Measurements from ENCODE around the gene ADAR.

The ADAR gene

DNA sequence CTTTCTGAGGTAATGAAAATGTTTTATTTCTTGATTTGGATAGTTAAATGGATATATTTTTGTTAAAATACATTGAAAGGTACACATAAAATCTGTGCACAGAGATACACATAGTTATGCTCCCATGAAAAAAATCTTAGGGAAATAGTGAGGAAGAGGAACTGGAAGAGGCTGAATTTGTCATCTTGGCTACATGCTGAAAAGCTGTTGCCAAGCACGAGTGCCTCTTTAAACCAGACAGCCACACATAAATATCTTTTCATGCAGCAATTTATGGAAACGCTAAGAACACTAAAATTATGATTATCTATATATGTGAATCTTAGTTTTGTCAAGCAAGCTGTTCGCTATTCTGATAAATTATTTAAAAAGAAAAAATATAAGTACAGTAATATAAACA, 12.8 kb upstream of the ADAR start:
- no peak overlapping the region for H3K4me3 ChIP-seq (ENCODE audit: low read depth, low read length)
- no peak for DNase-seq (ENCODE audit: low read depth, low spot score)
- ChIA-PET CTCF (interaction anchor here (1.3 to 1.9 kb wide), 3 partner anchors 11 to 242 kb away, joined by 3 to 8 read pairs (median 3); no protein-coding TSS in a partner anchor), POLR2A (no interaction called here)
- TF ChIP-seq, protein P1, sequence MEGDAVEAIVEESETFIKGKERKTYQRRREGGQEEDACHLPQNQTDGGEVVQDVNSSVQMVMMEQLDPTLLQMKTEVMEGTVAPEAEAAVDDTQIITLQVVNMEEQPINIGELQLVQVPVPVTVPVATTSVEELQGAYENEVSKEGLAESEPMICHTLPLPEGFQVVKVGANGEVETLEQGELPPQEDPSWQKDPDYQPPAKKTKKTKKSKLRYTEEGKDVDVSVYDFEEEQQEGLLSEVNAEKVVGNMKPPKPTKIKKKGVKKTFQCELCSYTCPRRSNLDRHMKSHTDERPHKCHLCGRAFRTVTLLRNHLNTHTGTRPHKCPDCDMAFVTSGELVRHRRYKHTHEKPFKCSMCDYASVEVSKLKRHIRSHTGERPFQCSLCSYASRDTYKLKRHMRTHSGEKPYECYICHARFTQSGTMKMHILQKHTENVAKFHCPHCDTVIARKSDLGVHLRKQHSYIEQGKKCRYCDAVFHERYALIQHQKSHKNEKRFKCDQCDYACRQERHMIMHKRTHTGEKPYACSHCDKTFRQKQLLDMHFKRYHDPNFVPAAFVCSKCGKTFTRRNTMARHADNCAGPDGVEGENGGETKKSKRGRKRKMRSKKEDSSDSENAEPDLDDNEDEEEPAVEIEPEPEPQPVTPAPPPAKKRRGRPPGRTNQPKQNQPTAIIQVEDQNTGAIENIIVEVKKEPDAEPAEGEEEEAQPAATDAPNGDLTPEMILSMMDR (IDR thresholded peaks at IDR 0.05; ENCODE audit: insufficient read depth, low read length, missing control alignments), result no peak

DNA sequence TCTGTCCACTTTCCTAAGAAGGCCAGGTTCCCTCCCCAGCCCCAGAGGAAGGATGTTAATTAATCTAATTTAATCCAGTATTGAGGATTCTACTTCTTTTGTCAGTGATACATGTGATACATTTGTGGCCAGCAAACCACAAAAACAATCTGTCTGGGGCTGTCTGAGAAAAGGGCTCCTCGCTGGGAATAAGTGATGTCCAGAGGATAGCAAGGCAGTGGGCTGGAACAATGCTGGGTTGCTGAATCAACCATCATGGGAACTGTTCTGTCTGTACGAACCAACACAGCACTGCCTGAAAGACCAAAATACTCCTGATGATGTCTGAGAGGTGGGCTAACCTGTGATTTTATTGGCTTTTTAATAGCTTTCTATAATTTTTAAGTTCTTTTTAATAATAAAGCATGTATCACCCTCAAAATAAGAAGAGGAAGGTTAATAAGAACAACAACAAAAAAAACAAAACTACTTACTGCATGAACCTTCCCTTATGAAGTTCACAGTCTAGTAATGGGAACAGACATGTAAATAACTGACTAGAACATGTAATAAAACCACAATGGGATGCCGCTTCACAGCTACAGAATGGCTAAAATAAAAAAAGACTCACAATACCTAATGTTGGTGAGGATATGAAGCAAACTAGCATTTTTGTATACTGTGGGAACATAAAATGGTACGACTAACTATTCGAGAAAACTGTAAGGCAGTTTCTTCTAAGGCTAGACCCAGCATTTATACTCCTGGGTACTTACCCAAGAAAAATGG, 11.4 kb upstream of the ADAR start:
- no peak for DNase-seq (ENCODE audit: low read depth, low spot score)
- ChIA-PET POLR2A (no interaction called here), CTCF (no interaction called here)
- TF ChIP-seq, protein P1 (IDR thresholded peaks at IDR 0.05; ENCODE audit: insufficient read depth, low read length, missing control alignments), result no peak
- H3K4me3 ChIP-seq (ENCODE audit: low read depth, low read length), result no peak overlapping the region

DNA sequence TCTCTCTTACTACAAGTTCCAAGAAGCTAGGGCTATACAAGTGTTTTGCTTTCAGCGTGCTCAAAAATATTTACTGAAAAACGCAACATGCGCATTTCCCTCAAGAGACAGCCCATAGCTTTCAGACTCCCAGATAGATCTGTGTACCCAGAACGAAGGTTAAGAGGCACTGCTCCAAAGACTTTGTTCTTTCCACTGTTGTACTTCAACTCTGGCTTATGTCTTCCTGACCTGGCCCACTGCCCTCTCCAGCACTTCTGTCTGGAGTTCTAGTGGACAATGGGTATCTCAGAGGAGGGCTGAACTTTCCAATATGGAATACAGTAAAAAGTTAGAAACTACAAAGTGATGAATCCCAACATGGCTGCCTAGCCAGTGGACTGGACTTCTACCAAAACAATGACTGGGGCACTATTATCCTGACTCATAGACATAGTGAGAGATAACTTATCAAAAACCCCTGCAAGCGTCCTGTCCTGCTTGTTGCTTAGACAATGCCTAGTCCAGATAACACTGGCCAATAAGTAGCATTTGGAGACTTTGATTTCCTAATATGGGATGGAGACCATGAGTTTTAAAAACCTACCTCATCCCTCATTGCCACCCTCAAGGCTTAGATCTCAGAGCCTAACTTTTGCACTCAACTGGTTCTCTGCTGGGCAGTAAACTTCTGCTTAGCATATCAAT, 8.8 kb upstream of the ADAR start:
- ChIA-PET POLR2A (no interaction called here), CTCF (no interaction called here)
- TF ChIP-seq, protein P1 (IDR thresholded peaks at IDR 0.05; ENCODE audit: insufficient read depth, low read length, missing control alignments), result no peak
- no peak overlapping the region for H3K4me3 ChIP-seq (ENCODE audit: low read depth, low read length)
- no peak for DNase-seq (ENCODE audit: low read depth, low spot score)

DNA sequence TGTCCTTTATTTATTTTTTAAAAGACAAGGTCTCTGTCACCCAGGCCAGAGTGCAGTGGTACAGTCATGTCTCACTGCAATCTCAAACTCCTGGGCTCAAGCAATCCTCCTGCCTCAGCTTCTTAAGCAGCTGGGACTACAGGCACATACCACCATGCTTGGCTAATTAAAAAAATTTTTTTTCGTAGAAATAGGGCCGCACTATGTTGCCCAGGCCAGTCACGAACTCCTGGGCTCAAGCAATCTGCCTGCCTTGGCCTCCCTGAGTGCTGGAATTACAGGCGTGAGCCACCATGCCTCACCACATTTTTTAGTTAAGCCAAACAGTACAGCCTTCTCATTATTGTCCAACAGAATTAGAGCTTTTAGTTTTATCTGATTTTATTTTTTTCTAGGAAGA, 7.4 kb upstream of the ADAR start:
- TF ChIP-seq, protein P1 (IDR thresholded peaks at IDR 0.05; ENCODE audit: insufficient read depth, low read length, missing control alignments), result no peak
- no peak for DNase-seq (ENCODE audit: low read depth, low spot score)
- POLR2A ChIA-PET, result no interaction called here
- no peak overlapping the region for H3K4me3 ChIP-seq (ENCODE audit: low read depth, low read length)
- CTCF ChIA-PET, result interaction anchor here (1.0 to 1.5 kb wide), 2 partner anchors 10 to 328 kb away, joined by 3 to 4 read pairs; no protein-coding TSS in a partner anchor

DNA sequence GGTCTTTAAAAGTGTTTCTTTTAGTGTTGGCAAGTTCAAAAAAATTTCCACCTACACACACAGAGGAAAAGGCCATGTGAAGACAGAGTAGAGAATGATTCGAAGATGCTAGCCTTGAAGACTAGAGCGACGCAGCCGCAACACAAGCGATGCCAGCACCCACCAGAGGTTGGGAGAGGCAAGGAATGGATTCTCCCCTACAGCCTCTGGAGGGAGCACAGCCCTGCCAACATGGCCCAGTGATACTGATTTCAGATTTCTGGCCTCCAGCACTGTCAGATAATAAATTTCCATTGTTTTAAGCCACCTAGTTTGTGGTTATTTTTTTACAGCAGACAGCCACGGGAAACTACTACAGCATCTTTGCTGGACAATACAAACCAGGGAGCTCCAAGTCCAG, 6.9 kb upstream of the ADAR start:
- no peak overlapping the region for H3K4me3 ChIP-seq (ENCODE audit: low read depth, low read length)
- no peak for DNase-seq (ENCODE audit: low read depth, low spot score)
- TF ChIP-seq, protein P1 (IDR thresholded peaks at IDR 0.05; ENCODE audit: insufficient read depth, low read length, missing control alignments), result no peak
- CTCF ChIA-PET, result interaction anchor here (1.5 kb wide), 1 partner anchor 10 kb away, joined by 4 read pairs; no protein-coding TSS in a partner anchor
- POLR2A ChIA-PET, result no interaction called here

DNA sequence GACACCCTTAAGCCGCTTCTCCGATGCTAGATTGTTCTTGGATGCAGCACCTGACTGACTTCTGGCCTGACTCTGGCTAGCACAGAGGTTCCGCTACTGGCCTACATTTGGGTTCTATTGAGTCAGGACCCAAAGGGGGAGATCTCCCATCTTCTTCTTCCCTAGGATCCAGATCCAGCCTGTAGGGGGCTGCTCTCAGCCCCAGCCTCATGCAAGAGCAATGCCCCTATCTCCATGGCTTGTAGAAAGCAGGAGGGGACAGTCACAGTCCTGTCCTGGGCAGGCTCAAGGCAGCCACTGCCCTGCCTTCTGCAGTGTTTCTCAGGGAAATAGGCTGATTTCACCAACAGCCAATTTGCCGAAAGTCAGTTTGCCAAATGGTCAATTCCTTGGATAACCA, 6.3 kb upstream of the ADAR start:
- CTCF ChIA-PET, result no interaction called here
- no peak for DNase-seq (ENCODE audit: low read depth, low spot score)
- no peak overlapping the region for H3K4me3 ChIP-seq (ENCODE audit: low read depth, low read length)
- TF ChIP-seq, protein P1 (IDR thresholded peaks at IDR 0.05; ENCODE audit: insufficient read depth, low read length, missing control alignments), result no peak
- POLR2A ChIA-PET, result no interaction called here

All from AG04449 (cell line).